Type B pancreatic cell (in vitro differentiated cells): ENCODE measurements around the gene TANGO6. TPM values are rescaled to one million over a fixed set of nuclear protein-coding genes. Genes with fewer than 3 reads are reported as not detected.
"Not testable (repeated sequence)": the region's sequence is repeated elsewhere in the genome, so short reads cannot be mapped to it uniquely, and the experiment has no call there.

Experiments
- DNase-seq: peaks from one replicate; pipeline ENCODE4 v3.0.0; 2021; ENCODE audit warnings: mixed read lengths; ENCODE audit not compliant: unreplicated experiment; ENCODE audit errors: extremely low spot score
- H3K27ac Mint-ChIP-seq: 2 replicates; pipeline ENCODE4 v1.8.0; 2021; ENCODE audit warnings: mild to moderate bottlenecking, mixed read lengths
- H3K27me3 Mint-ChIP-seq: 2 replicates; pipeline ENCODE4 v1.8.0; 2021; ENCODE audit warnings: mixed read lengths
- H3K36me3 Mint-ChIP-seq: 2 replicates; pipeline ENCODE4 v1.8.0; 2021; ENCODE audit warnings: mixed read lengths
- H3K4me1 Mint-ChIP-seq: one replicate; pipeline ENCODE4 v1.8.0; 2021; ENCODE audit warnings: mixed read lengths; ENCODE audit not compliant: unreplicated experiment
- H3K4me3 Mint-ChIP-seq: 2 replicates; pipeline ENCODE4 v1.8.0; 2021; ENCODE audit warnings: mild to moderate bottlenecking, mixed read lengths
- H3K9me3 Mint-ChIP-seq: 2 replicates; pipeline ENCODE4 v1.8.0; 2021; ENCODE audit warnings: mixed read lengths
- CTCF ChIP-seq: fragments of 200-600 bp; sonication (generic); conservative IDR thresholded peaks from 2 replicates; pipeline ENCODE4 v1.5.0; 2021; ENCODE audit warnings: antibody characterized with exemption, mild to moderate bottlenecking
- total RNA-seq: library from RNA; stranded (reverse); gene quantifications from 2 replicates; pipeline ENCODE4 v1.2.1, GENCODE V29; 2021; ENCODE audit warnings: low replicate concordance

TANGO6 gene
- total RNA-seq, 1 donor from 2014 or later: 13.0 TPM

DNA sequence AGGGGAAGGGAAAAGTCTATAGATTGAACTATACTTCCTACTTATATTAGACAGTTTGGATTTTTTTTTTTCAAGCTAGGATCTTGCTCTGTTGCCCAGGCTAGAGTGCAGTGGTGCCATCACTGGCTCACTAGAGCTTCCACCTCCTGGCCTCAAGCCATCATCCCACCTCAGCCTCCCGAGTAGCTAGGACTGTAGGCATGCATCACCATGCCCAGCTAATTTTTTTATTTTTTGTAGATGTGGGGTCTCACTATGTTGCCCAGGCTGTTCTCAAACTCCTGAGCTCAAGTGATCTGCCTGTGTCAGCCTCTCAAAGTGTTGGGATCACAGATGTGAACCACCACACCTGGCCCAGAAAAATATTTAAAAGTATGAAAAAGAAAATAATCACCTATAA, 141.1 kb downstream of the TANGO6 start:
- H3K4me3 Mint-ChIP-seq: no peak overlapping the region
- H3K4me1 Mint-ChIP-seq: peaks cover 6% of the 10 kb centered on the region
- no peak for TF ChIP-seq CTCF
- no peaks in the 10 kb centered on the region for H3K36me3 Mint-ChIP-seq
- no peak for DNase-seq
- H3K27me3 Mint-ChIP-seq: no peaks in the 10 kb centered on the region
- no peaks in the 10 kb centered on the region for H3K9me3 Mint-ChIP-seq
- H3K27ac Mint-ChIP-seq: no peak overlapping the region

DNA sequence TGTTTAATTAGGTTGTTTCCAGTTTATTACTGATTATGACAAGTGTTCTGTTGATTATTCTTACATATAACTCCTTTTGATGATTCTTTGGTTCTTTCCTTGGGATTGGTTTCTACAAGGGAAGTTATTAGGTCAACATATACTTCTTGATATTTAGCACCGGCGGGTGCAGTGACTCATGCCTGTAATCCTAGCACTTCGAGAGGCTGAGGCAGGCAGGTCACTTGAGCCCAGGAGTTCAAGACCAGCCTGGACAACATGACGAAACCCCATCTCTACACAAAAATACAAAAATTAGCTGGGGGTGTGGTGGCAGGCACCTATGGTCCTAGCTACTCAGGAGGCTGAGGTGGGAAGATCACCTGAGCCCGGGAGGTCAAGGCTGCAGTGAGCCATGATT, 141.9 kb downstream of the TANGO6 start:
- no peak overlapping the region for H3K4me3 Mint-ChIP-seq
- TF ChIP-seq CTCF: no peak
- peaks cover 6% of the 10 kb centered on the region for H3K4me1 Mint-ChIP-seq
- no peaks in the 10 kb centered on the region for H3K27me3 Mint-ChIP-seq
- H3K9me3 Mint-ChIP-seq: no peaks in the 10 kb centered on the region
- no peaks in the 10 kb centered on the region for H3K36me3 Mint-ChIP-seq
- no peak for DNase-seq
- no peak overlapping the region for H3K27ac Mint-ChIP-seq

- H3K4me3 Mint-ChIP-seq: no peak overlapping the region
- no peak overlapping the region for H3K27ac Mint-ChIP-seq
- no peak for DNase-seq
Observed at GRCh38 chr16:68985855-68986254, 142.5 kb downstream of the TANGO6 start.

GRCh38 chr16:68987734-68988457, 144.6 kb downstream of the TANGO6 start:
- Mint-ChIP-seq H3K4me1 (peaks cover 6% of the 10 kb centered on the region), H3K9me3 (no peaks in the 10 kb centered on the region), H3K36me3 (peaks cover 5% of the 10 kb centered on the region), H3K4me3 (no peak overlapping the region), H3K27ac (no peak overlapping the region), H3K27me3 (no peaks in the 10 kb centered on the region)
- DNase-seq: no peak
- TF ChIP-seq CTCF: no peak

More at GRCh38 chr16:68985855-68986254, 142.5 kb downstream of the TANGO6 start:
- Mint-ChIP-seq H3K9me3 (no peaks in the 10 kb centered on the region), H3K27me3 (no peaks in the 10 kb centered on the region), H3K36me3 (peaks cover 2% of the 10 kb centered on the region), H3K4me1 (peaks cover 6% of the 10 kb centered on the region)
- TF ChIP-seq CTCF: no peak

GRCh38 chr16:68990172-68990845, 147.0 kb downstream of the TANGO6 start:
- not testable (repeated sequence) for H3K36me3 Mint-ChIP-seq, H3K27ac Mint-ChIP-seq, H3K4me3 Mint-ChIP-seq, H3K9me3 Mint-ChIP-seq, H3K27me3 Mint-ChIP-seq, DNase-seq
- H3K4me1 Mint-ChIP-seq: peaks cover 15% of the 10 kb centered on the region

DNA sequence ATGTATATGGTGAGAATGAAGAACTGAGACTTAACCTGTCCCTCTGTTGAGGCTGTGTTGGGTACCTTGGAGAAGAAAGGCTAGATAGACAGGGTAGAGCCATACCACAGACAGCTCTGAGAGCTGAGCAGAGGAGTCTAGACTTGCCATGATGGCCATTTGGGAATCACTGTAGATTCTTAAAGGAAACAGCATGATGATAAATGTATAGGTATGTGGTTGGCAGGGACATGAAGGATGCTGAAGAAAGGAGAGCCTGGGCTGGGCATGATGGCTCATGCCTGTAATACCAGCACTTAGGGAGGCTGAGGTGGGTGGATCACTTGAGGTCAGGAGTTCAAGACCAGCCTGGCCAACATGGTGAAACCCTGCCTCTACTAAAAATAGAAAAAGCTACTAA, 147.7 kb downstream of the TANGO6 start:
- Mint-ChIP-seq H3K27ac (no peak overlapping the region), H3K27me3 (no peaks in the 10 kb centered on the region), H3K36me3 (peaks cover 5% of the 10 kb centered on the region), H3K4me3 (no peak overlapping the region), H3K9me3 (no peaks in the 10 kb centered on the region), H3K4me1 (peaks cover 15% of the 10 kb centered on the region)
- no peak for TF ChIP-seq CTCF
- DNase-seq: no peak
